Sigmoid colon (tissue), 7 donors: ENCODE measurements around the gene CCM2L. TPM values are rescaled to one million over a fixed set of nuclear protein-coding genes. Genes with fewer than 3 reads are reported as not detected.

ENCODE experiments used
- DNase-seq: peaks from one replicate; pipeline ENCODE4 v3.0.0-alpha.2; 2019
- H3K27ac ChIP-seq, 4 donors: fragments of 200-600 bp; sonication (generic); one replicate each; pipeline ENCODE4 v1.5.1; 2016 to 2019; ENCODE audit warnings: mild to moderate bottlenecking in 1 of 4
- H3K27me3 ChIP-seq, 3 donors: fragments of 200-600 bp; sonication (generic); one replicate each; pipeline ENCODE4 v1.5.1; 2019; ENCODE audit warnings: mild to moderate bottlenecking in 1 of 3
- H3K36me3 ChIP-seq, 4 donors: fragments of 200-600 bp; sonication (generic); one replicate each; pipeline ENCODE4 v1.5.1; 2016 to 2019
- H3K4me1 ChIP-seq, 4 donors: fragments of 200-600 bp; sonication (generic); one replicate each; pipeline ENCODE4 v1.5.1; 2017 to 2019
- H3K4me3 ChIP-seq, 4 donors: fragments of 200-600 bp; sonication (generic); one replicate each; pipeline ENCODE4 v1.5.1; 2017 to 2019; ENCODE audit warnings: mild to moderate bottlenecking in 2 of 4, moderate library complexity in 1 of 4
- H3K9me3 ChIP-seq, 4 donors: fragments of 200-600 bp in 3 of 4; sonication (generic) in 3 of 4; one replicate each; pipeline versions ENCODE4 v1.5.1 to v1.6.1; 2013 to 2019
- EP300 ChIP-seq, 4 donors: sonication (generic); formaldehyde crosslinking; IDR thresholded peaks; one replicate each; pipeline ENCODE4 v1.6.1; 2017; ENCODE audit warnings: antibody characterized with exemption in 4 of 4
- POLR2A ChIP-seq, 2 donors: fragments of 450-650 bp; IDR thresholded peaks; one replicate each; pipeline ENCODE4 v1.6.1; 2016; ENCODE audit warnings: antibody characterized with exemption in 2 of 2, mild to moderate bottlenecking in 2 of 2, moderate library complexity in 2 of 2
- POLR2AphosphoS5 ChIP-seq, 4 donors: sonication (generic); formaldehyde crosslinking; IDR thresholded peaks; one replicate each; pipeline ENCODE4 v1.6.1; 2017; ENCODE audit warnings: antibody characterized with exemption in 4 of 4
- WGBS, 2 donors: extraction: QIAGEN DNeasy Blood & Tissue Kit; methylation state at CpG; one replicate each; pipeline ENCODE4 v1.1.7; 2013; 5-methylcytosine and 5-hydroxymethylcytosine counted together
- intact Hi-C: fragments of 100-400 bp; cut with DNase I; formaldehyde crosslinking; loops from one replicate; pipeline ENCODE4 v1.15.1; 2023
- polyA plus RNA-seq, 3 donors: library from polyadenylated mRNA; stranded (reverse); fragments of 200-250 nt; gene quantifications; one replicate each; pipeline ENCODE4 v1.2.3, GENCODE V29; 2013
- total RNA-seq, 4 donors: library from RNA; depleted of rRNA; stranded (reverse); fragments of >200 nt; gene quantifications; one replicate each; pipeline ENCODE4 v1.1.0, GENCODE V29; 2016
- TF ChIP-seq, protein P1 (sequence below), 4 experiments: fragments of 450-650 bp in 3 of 4; fragments of 200-600 bp in 1 of 4; IDR thresholded peaks; one replicate each; pipeline ENCODE4 v1.5.1; 2016 to 2019; ENCODE audit warnings: antibody characterized with exemption in 4 of 4, mild to moderate bottlenecking in 3 of 4, moderate library complexity in 2 of 4
- donor health status: healthy with polysubstance abuse.
- donor health status: Bipolar disorder and iron deficiency.
- donor health status: healthy.

The CCM2L gene
- total and polyA plus RNA-seq, 7 donors = 0.46 to 5.8 (median 2.5) TPM

GRCh38 chr20:31996996-31997395, 13.2 kb upstream of the CCM2L start:
- TF ChIP-seq POLR2AphosphoS5 (IDR thresholded peaks at IDR 0.05) (no peak), EP300 (IDR thresholded peaks at IDR 0.05) (no peak), POLR2A (IDR thresholded peaks at IDR 0.05) (no peak)
- TF ChIP-seq, protein P1, sequence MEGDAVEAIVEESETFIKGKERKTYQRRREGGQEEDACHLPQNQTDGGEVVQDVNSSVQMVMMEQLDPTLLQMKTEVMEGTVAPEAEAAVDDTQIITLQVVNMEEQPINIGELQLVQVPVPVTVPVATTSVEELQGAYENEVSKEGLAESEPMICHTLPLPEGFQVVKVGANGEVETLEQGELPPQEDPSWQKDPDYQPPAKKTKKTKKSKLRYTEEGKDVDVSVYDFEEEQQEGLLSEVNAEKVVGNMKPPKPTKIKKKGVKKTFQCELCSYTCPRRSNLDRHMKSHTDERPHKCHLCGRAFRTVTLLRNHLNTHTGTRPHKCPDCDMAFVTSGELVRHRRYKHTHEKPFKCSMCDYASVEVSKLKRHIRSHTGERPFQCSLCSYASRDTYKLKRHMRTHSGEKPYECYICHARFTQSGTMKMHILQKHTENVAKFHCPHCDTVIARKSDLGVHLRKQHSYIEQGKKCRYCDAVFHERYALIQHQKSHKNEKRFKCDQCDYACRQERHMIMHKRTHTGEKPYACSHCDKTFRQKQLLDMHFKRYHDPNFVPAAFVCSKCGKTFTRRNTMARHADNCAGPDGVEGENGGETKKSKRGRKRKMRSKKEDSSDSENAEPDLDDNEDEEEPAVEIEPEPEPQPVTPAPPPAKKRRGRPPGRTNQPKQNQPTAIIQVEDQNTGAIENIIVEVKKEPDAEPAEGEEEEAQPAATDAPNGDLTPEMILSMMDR (IDR thresholded peaks at IDR 0.05) = no peak
- WGBS, 2 donors = 93 to 94% methylated on average over 18 of the region's 18 CpGs
- no peaks in the 10 kb centered on the region for H3K9me3 ChIP-seq
- DNase-seq = no peak
- no peaks in the 10 kb centered on the region for H3K4me1 ChIP-seq
- peaks cover 2 to 39% (median 22%) of the 10 kb centered on the region in 3 donors for H3K27me3 ChIP-seq
- H3K4me3 ChIP-seq = no peak overlapping the region
- H3K36me3 ChIP-seq = no peaks in the 10 kb centered on the region
- no peak overlapping the region for H3K27ac ChIP-seq
- intact Hi-C loops = loop anchor here (10.0 kb wide), 1 partner anchor 58 kb away; the partner anchor contains the start of gene HCK

- TF ChIP-seq EP300 (IDR thresholded peaks at IDR 0.05) = no peak
- TF ChIP-seq, protein P1 (IDR thresholded peaks at IDR 0.05) = no peak
- TF ChIP-seq POLR2A (IDR thresholded peaks at IDR 0.05) = no peak
- no peak for TF ChIP-seq POLR2AphosphoS5 (IDR thresholded peaks at IDR 0.05)
- Histone ChIP-seq H3K4me1 (no peaks in the 10 kb centered on the region), H3K4me3 (no peak overlapping the region), H3K27me3 (peaks cover 2 to 39% (median 22%) of the 10 kb centered on the region in 3 donors), H3K27ac (no peak overlapping the region), H3K36me3 (no peaks in the 10 kb centered on the region), H3K9me3 (no peaks in the 10 kb centered on the region)
- intact Hi-C loops = loop anchor here (10.0 kb wide), 1 partner anchor 57 kb away; the partner anchor contains the start of gene HCK
- DNase-seq = no peak
- WGBS, 2 donors = 49 to 68% methylated on average over 2 of the region's 2 CpGs
These were observed 12.0 kb upstream of the CCM2L start for GRCh38 chr20:31998246-31998645.

DNA sequence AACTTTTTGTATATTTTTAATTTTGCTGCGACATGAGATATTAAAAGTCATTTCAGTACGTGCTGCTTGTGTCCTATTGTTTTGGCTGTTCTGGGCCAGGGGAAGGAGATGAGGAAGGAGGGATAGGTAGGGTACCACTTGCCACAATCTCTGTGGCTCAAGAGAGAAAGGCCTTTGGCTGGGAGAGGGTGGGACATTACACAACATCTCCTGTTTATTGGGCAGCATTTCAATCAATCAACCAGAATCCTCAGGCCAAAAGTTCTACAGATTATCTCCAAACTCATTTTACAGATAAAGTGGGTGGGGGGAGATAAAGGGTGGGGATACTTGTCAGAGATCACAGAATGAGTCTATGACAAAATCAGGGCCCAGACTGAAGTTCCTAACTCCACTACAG, 6.9 kb upstream of the CCM2L start:
- H3K27ac ChIP-seq = no peak overlapping the region
- no peak for DNase-seq
- TF ChIP-seq POLR2AphosphoS5 (IDR thresholded peaks at IDR 0.05) = no peak
- no peak for TF ChIP-seq EP300 (IDR thresholded peaks at IDR 0.05)
- TF ChIP-seq POLR2A (IDR thresholded peaks at IDR 0.05) = no peak
- TF ChIP-seq, protein P1 (IDR thresholded peaks at IDR 0.05) = no peak
- intact Hi-C loops = no loop called here
- no peak overlapping the region for H3K4me3 ChIP-seq
- no peaks in the 10 kb centered on the region for H3K4me1 ChIP-seq
- 74 to 80% methylated on average over 2 of the region's 2 CpGs for WGBS, 2 donors
- no peaks in the 10 kb centered on the region for H3K9me3 ChIP-seq
- no peaks in the 10 kb centered on the region for H3K36me3 ChIP-seq
- H3K27me3 ChIP-seq = no peaks in the 10 kb centered on the region

GRCh38 chr20:32004963-32005362, 5.3 kb upstream of the CCM2L start:
- Histone ChIP-seq H3K4me1 (no peaks in the 10 kb centered on the region), H3K36me3 (no peaks in the 10 kb centered on the region), H3K27ac (no peak overlapping the region), H3K4me3 (no peak overlapping the region), H3K27me3 (no peaks in the 10 kb centered on the region), H3K9me3 (no peaks in the 10 kb centered on the region)
- intact Hi-C loops = no loop called here
- no peak for TF ChIP-seq POLR2AphosphoS5 (IDR thresholded peaks at IDR 0.05)
- no peak for TF ChIP-seq EP300 (IDR thresholded peaks at IDR 0.05)
- TF ChIP-seq, protein P1 (IDR thresholded peaks at IDR 0.05) = no peak
- TF ChIP-seq POLR2A (IDR thresholded peaks at IDR 0.05) = no peak
- DNase-seq = no peak

DNA sequence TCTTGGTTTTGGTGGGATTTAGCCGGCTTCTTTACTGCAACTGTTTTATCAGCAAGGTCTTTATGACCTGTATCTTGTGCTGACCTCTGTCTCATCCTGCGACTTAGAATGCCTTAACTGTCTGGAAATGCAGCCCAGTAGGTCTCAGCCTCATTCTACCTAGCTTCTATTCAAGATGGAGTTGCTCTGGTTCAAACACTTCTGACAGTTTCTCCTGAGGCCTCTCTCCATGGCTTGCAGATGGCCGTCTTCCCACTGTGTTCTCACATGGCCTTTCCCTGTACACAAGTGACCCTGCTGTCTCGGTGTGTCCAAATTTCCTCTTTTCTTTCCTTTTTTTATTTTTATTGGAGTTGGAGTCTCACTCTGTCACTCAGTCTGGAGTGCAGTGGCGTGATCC, 4.2 kb upstream of the CCM2L start:
- Histone ChIP-seq H3K36me3 (no peaks in the 10 kb centered on the region), H3K27ac (no peak overlapping the region), H3K4me3 (no peak overlapping the region), H3K9me3 (no peaks in the 10 kb centered on the region), H3K4me1 (no peaks in the 10 kb centered on the region), H3K27me3 (peaks cover 0 to 7% (median 0%) of the 10 kb centered on the region in 3 donors)
- DNase-seq = no peak
- 83 to 89% methylated on average over 5 of the region's 5 CpGs for WGBS, 2 donors
- TF ChIP-seq, protein P1 (IDR thresholded peaks at IDR 0.05) = no peak
- TF ChIP-seq POLR2A (IDR thresholded peaks at IDR 0.05) = no peak
- TF ChIP-seq POLR2AphosphoS5 (IDR thresholded peaks at IDR 0.05) = no peak
- intact Hi-C loops = no loop called here
